Neural progenitor cell (in vitro differentiated cells): ENCODE measurements around the gene STK24. TPM values are rescaled to one million over a fixed set of nuclear protein-coding genes. Genes with fewer than 3 reads are reported as not detected.

Source experiments
- DNase-seq: peaks from one replicate; pipeline ENCODE4 v3.0.0-alpha.2; 2016; ENCODE audit warnings: low spot score
- H2AFZ ChIP-seq: fragments of 200-600 bp; sonication (generic); replicated peaks from 2 replicates; pipeline ENCODE4 v1.6.1; 2016; ENCODE audit warnings: antibody characterized with exemption
- H3F3A ChIP-seq: fragments of 200-600 bp; sonication (generic); 2 replicates; pipeline ENCODE4 v1.6.1; 2016; ENCODE audit warnings: antibody characterized with exemption, low read depth
- H3K27ac ChIP-seq: fragments of 200-600 bp; sonication (generic); 2 replicates; pipeline ENCODE4 v1.5.1; 2016; ENCODE audit warnings: mild to moderate bottlenecking
- H3K27me3 ChIP-seq: fragments of 200-600 bp; sonication (generic); 2 replicates; pipeline ENCODE4 v1.6.1; 2016; ENCODE audit warnings: mild to moderate bottlenecking, moderate library complexity
- H3K36me3 ChIP-seq: fragments of 200-600 bp; sonication (generic); 2 replicates; pipeline ENCODE4 v1.5.1; 2016
- H3K4me1 ChIP-seq: fragments of 200-600 bp; sonication (generic); 2 replicates; pipeline ENCODE4 v1.6.1; 2016; ENCODE audit warnings: mixed run types
- H3K4me2 ChIP-seq: fragments of 200-600 bp; sonication (generic); 2 replicates; pipeline ENCODE4 v1.6.1; 2016
- H3K4me3 ChIP-seq: fragments of 200-600 bp; sonication (generic); 2 replicates; pipeline ENCODE4 v1.5.1; 2016
- H3K79me2 ChIP-seq: fragments of 200-600 bp; sonication (generic); 2 replicates; pipeline ENCODE4 v1.6.1; 2016; ENCODE audit warnings: low read depth
- H3K9ac ChIP-seq: fragments of 200-600 bp; sonication (generic); 2 replicates; pipeline ENCODE4 v1.6.1; 2016
- H3K9me3 ChIP-seq: fragments of 200-600 bp; sonication (generic); 2 replicates; pipeline ENCODE4 v1.5.1; 2016; ENCODE audit warnings: low read depth
- H4K20me1 ChIP-seq: fragments of 200-600 bp; sonication (generic); 2 replicates; pipeline ENCODE4 v1.6.1; 2016; ENCODE audit warnings: low read depth
- H3K27ac Mint-ChIP-seq: 3 replicates; pipeline ENCODE4 v1.8.0; 2021; ENCODE audit warnings: mixed read lengths
- H3K27me3 Mint-ChIP-seq: 2 replicates; pipeline ENCODE4 v1.8.0; 2022; ENCODE audit warnings: low read depth, mild to moderate bottlenecking, inconsistent platforms, moderate library complexity, mixed read lengths; ENCODE audit not compliant: insufficient read depth
- H3K36me3 Mint-ChIP-seq: 3 replicates; pipeline ENCODE4 v1.8.0; 2021; ENCODE audit warnings: mixed read lengths
- H3K4me1 Mint-ChIP-seq: 3 replicates; pipeline ENCODE4 v1.8.0; 2021; ENCODE audit warnings: mixed read lengths
- H3K4me3 Mint-ChIP-seq: 3 replicates; pipeline ENCODE4 v1.8.0; 2021; ENCODE audit warnings: mild to moderate bottlenecking, moderate library complexity, mixed read lengths
- H3K9me3 Mint-ChIP-seq: 3 replicates; pipeline ENCODE4 v1.8.0; 2020; ENCODE audit warnings: mixed read lengths
- EZH2 ChIP-seq: fragments of 200-600 bp; sonication (generic); IDR thresholded peaks from 2 replicates; pipeline ENCODE4 v1.6.1; 2017; ENCODE audit warnings: antibody characterized with exemption, mild to moderate bottlenecking, moderate library complexity
- EZH2phosphoT487 ChIP-seq: fragments of 200-600 bp; sonication (generic); IDR thresholded peaks from 2 replicates; pipeline ENCODE4 v1.6.1; 2017; ENCODE audit warnings: antibody characterized with exemption
- total RNA-seq: library from RNA; depleted of rRNA; stranded (reverse); fragments of >200 nt; gene quantifications from 2 replicates; pipeline ENCODE4 v1.2.3, GENCODE V29; 2015; ENCODE audit warnings: low replicate concordance
- TF ChIP-seq, protein P1 (sequence below): fragments of 200-600 bp; sonication (generic); IDR thresholded peaks from 2 replicates; pipeline ENCODE4 v1.5.1; 2017; ENCODE audit warnings: antibody characterized with exemption, mild to moderate bottlenecking

STK24 gene
- total RNA-seq, 1 donor from 2014 or later: 330 TPM

DNA sequence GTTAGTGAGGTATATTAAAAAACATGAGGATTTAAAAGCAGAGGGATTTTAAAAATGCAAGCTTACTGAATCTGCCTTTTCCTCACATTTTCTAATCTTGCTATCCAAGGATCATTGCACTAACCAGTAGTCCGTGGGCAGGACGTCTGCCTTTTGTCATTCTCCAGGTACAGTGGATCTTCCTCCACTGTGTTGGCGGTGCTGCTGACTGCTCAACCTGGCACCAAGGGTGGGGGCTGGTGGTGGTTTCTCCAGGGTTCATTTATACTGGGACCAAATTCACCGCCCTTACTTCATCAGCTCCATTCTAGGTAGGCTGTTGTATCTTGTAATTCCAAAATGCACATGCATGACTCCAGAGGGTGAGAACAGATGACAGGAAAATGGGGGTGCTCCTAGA is 169.3 kb downstream of the STK24 start:
- Mint-ChIP-seq H3K4me1 (peaks cover 7% of the 10 kb centered on the region), H3K27ac (no peak overlapping the region), H3K36me3 (peaks cover 21% of the 10 kb centered on the region), H3K4me3 (no peak overlapping the region), H3K27me3 (no peaks in the 10 kb centered on the region), H3K9me3 (no peaks in the 10 kb centered on the region)
- Histone ChIP-seq H4K20me1 (peaks cover 5% of the 10 kb centered on the region), H3K27ac (no peak overlapping the region), H3F3A (peaks cover 10% of the 10 kb centered on the region), H3K4me2 (no peak overlapping the region), H3K36me3 (no peaks in the 10 kb centered on the region), H3K4me1 (peaks cover 13% of the 10 kb centered on the region), H3K27me3 (no peaks in the 10 kb centered on the region), H2AFZ (no peak overlapping the region), H3K9ac (no peak overlapping the region), H3K79me2 (no peaks in the 10 kb centered on the region), H3K4me3 (no peak overlapping the region), H3K9me3 (no peaks in the 10 kb centered on the region)
- TF ChIP-seq EZH2: no peak
- TF ChIP-seq EZH2phosphoT487: no peak
- TF ChIP-seq, protein P1, sequence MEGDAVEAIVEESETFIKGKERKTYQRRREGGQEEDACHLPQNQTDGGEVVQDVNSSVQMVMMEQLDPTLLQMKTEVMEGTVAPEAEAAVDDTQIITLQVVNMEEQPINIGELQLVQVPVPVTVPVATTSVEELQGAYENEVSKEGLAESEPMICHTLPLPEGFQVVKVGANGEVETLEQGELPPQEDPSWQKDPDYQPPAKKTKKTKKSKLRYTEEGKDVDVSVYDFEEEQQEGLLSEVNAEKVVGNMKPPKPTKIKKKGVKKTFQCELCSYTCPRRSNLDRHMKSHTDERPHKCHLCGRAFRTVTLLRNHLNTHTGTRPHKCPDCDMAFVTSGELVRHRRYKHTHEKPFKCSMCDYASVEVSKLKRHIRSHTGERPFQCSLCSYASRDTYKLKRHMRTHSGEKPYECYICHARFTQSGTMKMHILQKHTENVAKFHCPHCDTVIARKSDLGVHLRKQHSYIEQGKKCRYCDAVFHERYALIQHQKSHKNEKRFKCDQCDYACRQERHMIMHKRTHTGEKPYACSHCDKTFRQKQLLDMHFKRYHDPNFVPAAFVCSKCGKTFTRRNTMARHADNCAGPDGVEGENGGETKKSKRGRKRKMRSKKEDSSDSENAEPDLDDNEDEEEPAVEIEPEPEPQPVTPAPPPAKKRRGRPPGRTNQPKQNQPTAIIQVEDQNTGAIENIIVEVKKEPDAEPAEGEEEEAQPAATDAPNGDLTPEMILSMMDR: no peak
- DNase-seq: no peak

DNA sequence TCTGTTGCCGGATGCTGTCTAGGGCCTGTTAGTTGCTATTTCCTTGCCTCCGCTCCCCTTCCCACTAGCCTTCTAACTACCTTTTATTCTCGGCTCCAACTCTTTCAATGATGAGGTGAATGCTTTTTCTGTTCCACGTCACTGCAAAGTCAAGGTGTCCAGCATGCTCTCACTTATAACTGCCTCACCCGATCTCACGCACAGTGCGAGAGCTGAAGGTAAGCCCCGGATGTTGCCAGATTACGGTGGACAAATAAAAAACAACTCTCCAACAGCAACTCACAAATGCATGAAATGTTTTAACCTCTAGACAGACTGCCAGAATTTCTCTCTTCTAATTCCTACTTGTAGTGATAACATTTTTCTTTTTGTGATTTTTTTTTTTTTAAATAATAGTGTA is 169.9 kb downstream of the STK24 start:
- H3K4me3 ChIP-seq: no peak overlapping the region
- H3F3A ChIP-seq: peaks cover 10% of the 10 kb centered on the region
- peaks cover 5% of the 10 kb centered on the region for H4K20me1 ChIP-seq
- no peak overlapping the region for H3K27ac ChIP-seq
- no peak overlapping the region for H3K4me2 ChIP-seq
- Mint-ChIP-seq H3K9me3 (no peaks in the 10 kb centered on the region), H3K27me3 (no peaks in the 10 kb centered on the region), H3K4me3 (no peak overlapping the region), H3K4me1 (peaks cover 10% of the 10 kb centered on the region), H3K27ac (no peak overlapping the region), H3K36me3 (peaks cover 20% of the 10 kb centered on the region)
- no peak overlapping the region for H2AFZ ChIP-seq
- H3K79me2 ChIP-seq: no peaks in the 10 kb centered on the region
- H3K9ac ChIP-seq: no peak overlapping the region
- no peaks in the 10 kb centered on the region for H3K36me3 ChIP-seq
- no peak for TF ChIP-seq EZH2
- TF ChIP-seq, protein P1: no peak
- no peak for TF ChIP-seq EZH2phosphoT487
- no peaks in the 10 kb centered on the region for H3K27me3 ChIP-seq
- no peaks in the 10 kb centered on the region for H3K9me3 ChIP-seq
- DNase-seq: no peak
- peaks cover 13% of the 10 kb centered on the region for H3K4me1 ChIP-seq

DNA sequence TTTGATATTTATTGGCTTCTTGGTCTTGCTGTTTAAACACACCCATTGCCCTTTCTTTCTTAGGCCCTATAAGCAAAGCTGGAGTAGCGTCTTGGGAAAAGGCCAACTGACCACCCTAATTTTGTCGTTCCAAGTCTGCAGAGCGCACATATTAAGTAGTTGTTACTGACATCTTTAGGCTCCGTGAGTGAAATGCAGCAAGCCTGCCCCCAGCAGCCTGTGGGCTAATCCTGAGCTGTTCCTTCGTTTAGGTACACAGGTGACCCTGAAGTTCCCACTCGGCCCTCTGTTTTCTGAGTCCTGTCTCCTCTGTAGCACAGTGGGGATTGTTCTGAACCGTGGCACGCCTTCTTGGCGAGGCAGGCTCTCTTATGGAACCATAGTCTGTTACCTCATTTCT is 170.5 kb downstream of the STK24 start:
- Mint-ChIP-seq H3K9me3 (no peaks in the 10 kb centered on the region), H3K27me3 (no peaks in the 10 kb centered on the region), H3K4me1 (peaks cover 12% of the 10 kb centered on the region), H3K27ac (no peak overlapping the region), H3K4me3 (no peak overlapping the region), H3K36me3 (peaks cover 21% of the 10 kb centered on the region)
- no peak overlapping the region for H3K4me2 ChIP-seq
- H3K9ac ChIP-seq: no peak overlapping the region
- TF ChIP-seq, protein P1: no peak
- no peak for TF ChIP-seq EZH2
- no peak for TF ChIP-seq EZH2phosphoT487
- H3K4me1 ChIP-seq: peaks cover 13% of the 10 kb centered on the region
- no peak overlapping the region for H3K27ac ChIP-seq
- peaks cover 10% of the 10 kb centered on the region for H3F3A ChIP-seq
- no peaks in the 10 kb centered on the region for H3K36me3 ChIP-seq
- H4K20me1 ChIP-seq: peaks cover 5% of the 10 kb centered on the region
- no peaks in the 10 kb centered on the region for H3K9me3 ChIP-seq
- H3K27me3 ChIP-seq: no peaks in the 10 kb centered on the region
- no peak overlapping the region for H3K4me3 ChIP-seq
- DNase-seq: no peak
- H3K79me2 ChIP-seq: no peaks in the 10 kb centered on the region
- H2AFZ ChIP-seq: no peak overlapping the region
